ENCODE measurements around the gene KRTAP12-1. TPM values are rescaled to one million over a fixed set of nuclear protein-coding genes. Genes with fewer than 3 reads are reported as not detected.
"Not testable (repeated sequence)": the region's sequence is repeated elsewhere in the genome, so short reads cannot be mapped to it uniquely, and the experiment has no call there.

Gene KRTAP12-1
- total RNA-seq, 4 donors from 2014 or later = not detected

GRCh38 chr21:44647222-44647552 is 34.8 kb downstream of the KRTAP12-1 start:
- no peak for TF ChIP-seq EP300 (IDR thresholded peaks at IDR 0.05)
- no peak for TF ChIP-seq POLR2A (IDR thresholded peaks at IDR 0.05)
- TF ChIP-seq CTCF (IDR thresholded peaks at IDR 0.05) = no peak
- no peak for DNase-seq (ENCODE audit: low spot score in 2 of 2)

GRCh38 chr21:44646366-44647221 is 35.4 kb downstream of the KRTAP12-1 start, which contains the start of gene KRTAP10-11:
TSS of gene KRTAP10-11 (plus strand) at chr21:44646414. CDS start at chr21:44646459, 45 bp downstream.
- not testable (repeated sequence) for H3K36me3 ChIP-seq; DNase-seq (ENCODE audit: low spot score in 2 of 2); H3K4me3 ChIP-seq; H3K4me1 ChIP-seq; H3K27me3 ChIP-seq; H3K27ac ChIP-seq
- 75 to 77% methylated on average over 15 to 16 of the region's 21 CpGs for WGBS, 2 donors
- H3K9me3 ChIP-seq = peaks cover 0 to 44% (median 4%) of the 10 kb centered on the region in 4 donors

More at GRCh38 chr21:44647222-44647552, 34.8 kb downstream of the KRTAP12-1 start:
- H3K9me3 ChIP-seq = peaks cover 0 to 41% (median 4%) of the 10 kb centered on the region in 4 donors
- WGBS, 2 donors = 52 to 64% methylated on average over 8 of the region's 8 CpGs
- H3K27ac ChIP-seq = no peak overlapping the region
- H3K4me1 ChIP-seq = no peaks in the 10 kb centered on the region
- no peak overlapping the region for H3K4me3 ChIP-seq
- no peaks in the 10 kb centered on the region for H3K36me3 ChIP-seq
- no peaks in the 10 kb centered on the region for H3K27me3 ChIP-seq

GRCh38 chr21:44644878-44645277 is 37.1 kb downstream of the KRTAP12-1 start:
- no peak overlapping the region for H3K27ac ChIP-seq
- no peak for DNase-seq (ENCODE audit: low spot score in 2 of 2)
- no peaks in the 10 kb centered on the region for H3K27me3 ChIP-seq
- no peak overlapping the region for H3K4me3 ChIP-seq
- H3K4me1 ChIP-seq = no peaks in the 10 kb centered on the region
- no peak for TF ChIP-seq POLR2A (IDR thresholded peaks at IDR 0.05)
- TF ChIP-seq CTCF (IDR thresholded peaks at IDR 0.05) = no peak
- no peak for TF ChIP-seq EP300 (IDR thresholded peaks at IDR 0.05)
- peaks cover 0 to 51% (median 4%) of the 10 kb centered on the region in 4 donors for H3K9me3 ChIP-seq
- WGBS, 2 donors = 48 to 90% methylated on average over 2 of the region's 2 CpGs
- H3K36me3 ChIP-seq = no peaks in the 10 kb centered on the region

GRCh38 chr21:44643741-44644310 is 38.1 kb downstream of the KRTAP12-1 start:
- H3K27me3 ChIP-seq = no peaks in the 10 kb centered on the region
- H3K27ac ChIP-seq = no peak overlapping the region
- WGBS, 2 donors = 50 to 81% methylated on average over 14 of the region's 14 CpGs
- DNase-seq (ENCODE audit: low spot score in 2 of 2) = no peak
- no peak overlapping the region for H3K4me3 ChIP-seq
- H3K4me1 ChIP-seq = no peaks in the 10 kb centered on the region
- TF ChIP-seq EP300 (IDR thresholded peaks at IDR 0.05) = no peak
- H3K9me3 ChIP-seq = peaks cover 0 to 43% (median 4%) of the 10 kb centered on the region in 4 donors
- no peaks in the 10 kb centered on the region for H3K36me3 ChIP-seq

- DNase-seq (ENCODE audit: low spot score in 2 of 2) = no peak
- Histone ChIP-seq H3K4me3 (no peak overlapping the region), H3K4me1 (no peaks in the 10 kb centered on the region), H3K9me3 (peaks cover 0 to 43% (median 4%) of the 10 kb centered on the region in 4 donors), H3K27ac (no peak overlapping the region), H3K36me3 (no peaks in the 10 kb centered on the region), H3K27me3 (no peaks in the 10 kb centered on the region)
- TF ChIP-seq CTCF (IDR thresholded peaks at IDR 0.05) = no peak
- no peak for TF ChIP-seq POLR2A (IDR thresholded peaks at IDR 0.05)
- TF ChIP-seq EP300 (IDR thresholded peaks at IDR 0.05) = no peak
- WGBS, 2 donors = 91 to 96% methylated on average over 5 of the region's 5 CpGs
These were observed 41.2 kb downstream of the KRTAP12-1 start for GRCh38 chr21:44640761-44641160.

- 72 to 79% methylated on average over 9 to 12 of the region's 12 CpGs for WGBS, 2 donors
- Histone ChIP-seq H3K36me3 (no peaks in the 10 kb centered on the region), H3K4me3 (no peak overlapping the region), H3K9me3 (peaks cover 0 to 29% (median 0%) of the 10 kb centered on the region in 4 donors), H3K27ac (no peak overlapping the region), H3K27me3 (no peaks in the 10 kb centered on the region), H3K4me1 (no peaks in the 10 kb centered on the region)
- no peak for DNase-seq (ENCODE audit: low spot score in 2 of 2)
- TF ChIP-seq CTCF (IDR thresholded peaks at IDR 0.05) = no peak
- TF ChIP-seq EP300 (IDR thresholded peaks at IDR 0.05) = no peak
- no peak for TF ChIP-seq POLR2A (IDR thresholded peaks at IDR 0.05)
These were observed 42.7 kb downstream of the KRTAP12-1 start for GRCh38 chr21:44639331-44639655.

GRCh38 chr21:44638506-44639330 is 43.2 kb downstream of the KRTAP12-1 start:
- not testable (repeated sequence) for H3K27ac ChIP-seq; DNase-seq (ENCODE audit: low spot score in 2 of 2); H3K4me1 ChIP-seq; H3K36me3 ChIP-seq; H3K27me3 ChIP-seq; H3K4me3 ChIP-seq
- 80 to 90% methylated on average over 9 to 19 of the region's 21 CpGs for WGBS, 2 donors
- peaks cover 0 to 23% (median 0%) of the 10 kb centered on the region in 4 donors for H3K9me3 ChIP-seq

GRCh38 chr21:44637851-44638348 is 44.1 kb downstream of the KRTAP12-1 start:
- not testable (repeated sequence) for H3K36me3 ChIP-seq; H3K27me3 ChIP-seq; DNase-seq (ENCODE audit: low spot score in 2 of 2); H3K27ac ChIP-seq; H3K4me1 ChIP-seq; H3K4me3 ChIP-seq
- 57 to 59% methylated on average over 9 to 11 of the region's 12 CpGs for WGBS, 2 donors
- peaks cover 0 to 18% (median 0%) of the 10 kb centered on the region in 4 donors for H3K9me3 ChIP-seq

Data from tibial nerve (tissue), 4 donors.